DND-41 (cell line): ENCODE data around the gene YEATS2.
"Not testable (repeated sequence)": the region's sequence is repeated elsewhere in the genome, so short reads cannot be mapped to it uniquely, and the experiment has no call there.

ENCODE experiments used
- ATAC-seq: fragments of 200-7000 bp; cut with Tn5 transposase; 3 replicates; pipeline ENCODE4 v1.9.1; 2021; ENCODE audit warnings: low read depth; ENCODE audit not compliant: insufficient read depth
- DNase-seq: peaks from one replicate; pipeline ENCODE4 v3.0.0-alpha.2; 2020
- H2AFZ ChIP-seq: 2 replicates; pipeline ENCODE4 v1.6.0; 2012; ENCODE audit warnings: low read depth, low read length
- H3K27ac ChIP-seq: 2 replicates; pipeline ENCODE4 v1.5.1; 2012; ENCODE audit warnings: low read length, inconsistent platforms
- H3K27me3 ChIP-seq: fragments of 200-600 bp; sonication (generic); 2 replicates; pipeline ENCODE4 v1.6.0; 2012; ENCODE audit warnings: low read length, mild to moderate bottlenecking, inconsistent platforms; ENCODE audit not compliant: insufficient read depth, poor library complexity
- H3K36me3 ChIP-seq: 2 replicates; pipeline ENCODE4 v1.5.1; 2012; ENCODE audit warnings: low read length, inconsistent platforms; ENCODE audit not compliant: insufficient read depth
- H3K4me1 ChIP-seq: 2 replicates; pipeline ENCODE4 v1.5.1; 2012; ENCODE audit warnings: mild to moderate bottlenecking, low read length; ENCODE audit not compliant: insufficient read depth
- H3K4me2 ChIP-seq: 2 replicates; pipeline ENCODE4 v1.6.0; 2012; ENCODE audit warnings: mild to moderate bottlenecking, moderate library complexity, low read length, inconsistent platforms; ENCODE audit not compliant: insufficient read depth
- H3K4me3 ChIP-seq, 2 experiments: fragments of 200-600 bp in 1 of 2; shearing (Covaris generic) in 1 of 2; 2 replicates each; pipeline ENCODE4 v1.5.1; 2012 to 2016; ENCODE audit warnings: inconsistent platforms in 2 of 2, low read length in 2 of 2, mild to moderate bottlenecking in 2 of 2, low read depth in 1 of 2, moderate library complexity in 1 of 2
- H3K79me2 ChIP-seq: 2 replicates; pipeline ENCODE4 v1.6.0; 2012; ENCODE audit warnings: low read length, inconsistent platforms; ENCODE audit not compliant: insufficient read depth
- H3K9ac ChIP-seq: 2 replicates; pipeline ENCODE4 v1.6.0; 2012; ENCODE audit warnings: low read depth, mild to moderate bottlenecking, inconsistent platforms, low read length, moderate library complexity
- H3K9me3 ChIP-seq: 2 replicates; pipeline ENCODE4 v1.5.1; 2012; ENCODE audit warnings: low read length, moderate library complexity, mild to moderate bottlenecking, inconsistent platforms; ENCODE audit not compliant: insufficient read depth, severe bottlenecking
- H4K20me1 ChIP-seq: 2 replicates; pipeline ENCODE4 v1.6.0; 2012; ENCODE audit warnings: low read length; ENCODE audit not compliant: insufficient read depth
- CTCF ChIP-seq: IDR thresholded peaks from 2 replicates; pipeline ENCODE4 v1.5.1; 2012; ENCODE audit warnings: borderline replicate concordance, low read length, moderate library complexity, mild to moderate bottlenecking; ENCODE audit not compliant: poor library complexity, severe bottlenecking; ENCODE audit errors: extremely low read depth
- EZH2 ChIP-seq: IDR thresholded peaks from 3 replicates; pipeline ENCODE4 v1.6.1; 2012; ENCODE audit warnings: borderline replicate concordance, low read depth, mild to moderate bottlenecking, moderate library complexity, low read length, inconsistent platforms; ENCODE audit not compliant: severe bottlenecking

The YEATS2 gene

GRCh38 chr3:183687705-183688104 is 9.9 kb upstream of the YEATS2 start:
- Histone ChIP-seq H3K36me3 (no peaks in the 10 kb centered on the region), H2AFZ (no peak overlapping the region), H3K4me2 (no peak overlapping the region), H4K20me1 (no peaks in the 10 kb centered on the region), H3K4me3 (no peak overlapping the region), H3K9ac (no peak overlapping the region), H3K4me1 (no peaks in the 10 kb centered on the region), H3K27me3 (no peaks in the 10 kb centered on the region), H3K27ac (no peak overlapping the region), H3K79me2 (no peaks in the 10 kb centered on the region), H3K9me3 (no peaks in the 10 kb centered on the region)
- no peak for ATAC-seq
- TF ChIP-seq CTCF (no peak), EZH2 (no peak)
- no peak for DNase-seq

- Histone ChIP-seq H3K4me2 (no peak overlapping the region), H3K27me3 (no peaks in the 10 kb centered on the region), H3K4me1 (no peaks in the 10 kb centered on the region), H3K27ac (no peak overlapping the region), H3K79me2 (no peaks in the 10 kb centered on the region), H3K4me3 (no peak overlapping the region), H4K20me1 (no peaks in the 10 kb centered on the region), H3K9ac (no peak overlapping the region), H3K36me3 (no peaks in the 10 kb centered on the region), H2AFZ (no peak overlapping the region), H3K9me3 (no peaks in the 10 kb centered on the region)
- DNase-seq (no peak), ATAC-seq (no peak)
- TF ChIP-seq CTCF = no peak
- no peak for TF ChIP-seq EZH2
Measured at GRCh38 chr3:183688874-183689273, 8.7 kb upstream of the YEATS2 start.

- not testable (repeated sequence) for ATAC-seq, DNase-seq, H3K27ac ChIP-seq, H3K27me3 ChIP-seq, H3K36me3 ChIP-seq, H4K20me1 ChIP-seq, H3K4me2 ChIP-seq, H3K9me3 ChIP-seq, H2AFZ ChIP-seq, H3K79me2 ChIP-seq, H3K9ac ChIP-seq, H3K4me3 ChIP-seq, H3K4me1 ChIP-seq
Measured at GRCh38 chr3:183689621-183690020, 8.0 kb upstream of the YEATS2 start.

- H3K79me2 ChIP-seq = no peaks in the 10 kb centered on the region
- H3K4me2 ChIP-seq = no peak overlapping the region
- DNase-seq = no peak
- no peaks in the 10 kb centered on the region for H3K36me3 ChIP-seq
- H3K4me1 ChIP-seq = no peaks in the 10 kb centered on the region
- TF ChIP-seq EZH2 (no peak), CTCF (no peak)
- no peak overlapping the region for H2AFZ ChIP-seq
- no peaks in the 10 kb centered on the region for H3K9me3 ChIP-seq
- H4K20me1 ChIP-seq = no peaks in the 10 kb centered on the region
- H3K9ac ChIP-seq = no peak overlapping the region
- H3K4me3 ChIP-seq = no peak overlapping the region
- H3K27ac ChIP-seq = no peak overlapping the region
- no peak for ATAC-seq
- no peaks in the 10 kb centered on the region for H3K27me3 ChIP-seq
Measured at GRCh38 chr3:183690402-183690995, 7.1 kb upstream of the YEATS2 start.
